GM23338 (cell line): ENCODE measurements around the gene TMEM92.

Experiments used
- CREB1 ChIP-seq: fragments of 250-450 bp; sonication (Bioruptor Pico); IDR thresholded peaks from 2 replicates; pipeline ENCODE4 v1.5.0; 2020; ENCODE audit warnings: low read depth, mild to moderate bottlenecking, moderate library complexity
- CTCF ChIP-seq, 2 experiments: fragments of 200-600 bp in 1 of 2; sonication (generic) in 1 of 2; conservative IDR thresholded peaks; 2 replicates each; pipeline versions ENCODE4 v1.5.1 to v1.6.1; 2016 to 2017; ENCODE audit warnings: antibody characterized with exemption in 2 of 2, low read depth in 2 of 2, mild to moderate bottlenecking in 2 of 2, moderate library complexity in 1 of 2
- EZH2 ChIP-seq: fragments of 200-600 bp; sonication (generic); IDR thresholded peaks from one replicate; pipeline ENCODE4 v1.8.0; 2017; ENCODE audit warnings: antibody characterized with exemption, mild to moderate bottlenecking, low read depth; ENCODE audit not compliant: unreplicated experiment

- TF ChIP-seq CTCF (conservative IDR thresholded peaks at IDR 0.05; ENCODE audit: low read depth in 2 of 2) (no peak), EZH2 (no peak), CREB1 (no peak)
Measured at GRCh38 chr17:50285941-50286340, 11.7 kb downstream of the TMEM92 start.
